ENCODE data around the gene BACE2.
"Not testable (repeated sequence)": the region's sequence is repeated elsewhere in the genome, so short reads cannot be mapped to it uniquely, and the experiment has no call there.

Gene BACE2

GRCh38 chr21:41230497-41230896, 62.5 kb downstream of the BACE2 start:
- no peak overlapping the region for H3K27ac ChIP-seq (ENCODE audit: low read length)
- no peaks in the 10 kb centered on the region for H3K4me1 ChIP-seq (ENCODE audit: control insufficient read depth in 1 of 2, insufficient read depth in 2 of 2, low read length in 2 of 2)
- no peak overlapping the region for H3K4me3 ChIP-seq (ENCODE audit: low read depth in 1 of 2, low read length in 2 of 2)
- H3K27me3 ChIP-seq (ENCODE audit: low read depth, low read length) = no peaks in the 10 kb centered on the region
- H3K36me3 ChIP-seq (ENCODE audit: control insufficient read depth in 1 of 2, insufficient read depth in 2 of 2, low read length in 2 of 2) = peaks cover 13 to 39% of the 10 kb centered on the region in 2 donors
- no peaks in the 10 kb centered on the region for H3K9me3 ChIP-seq (ENCODE audit: control insufficient read depth in 1 of 2, low read length in 2 of 2)

GRCh38 chr21:41231060-41231459, 63.1 kb downstream of the BACE2 start:
- Histone ChIP-seq H3K27me3 (ENCODE audit: low read depth, low read length) (no peaks in the 10 kb centered on the region), H3K36me3 (ENCODE audit: control insufficient read depth in 1 of 2, insufficient read depth in 2 of 2, low read length in 2 of 2) (peaks cover 13 to 43% of the 10 kb centered on the region in 2 donors), H3K4me3 (ENCODE audit: low read depth in 1 of 2, low read length in 2 of 2) (no peak overlapping the region), H3K4me1 (ENCODE audit: control insufficient read depth in 1 of 2, insufficient read depth in 2 of 2, low read length in 2 of 2) (no peaks in the 10 kb centered on the region), H3K27ac (ENCODE audit: low read length) (no peak overlapping the region), H3K9me3 (ENCODE audit: control insufficient read depth in 1 of 2, low read length in 2 of 2) (no peaks in the 10 kb centered on the region)

DNA sequence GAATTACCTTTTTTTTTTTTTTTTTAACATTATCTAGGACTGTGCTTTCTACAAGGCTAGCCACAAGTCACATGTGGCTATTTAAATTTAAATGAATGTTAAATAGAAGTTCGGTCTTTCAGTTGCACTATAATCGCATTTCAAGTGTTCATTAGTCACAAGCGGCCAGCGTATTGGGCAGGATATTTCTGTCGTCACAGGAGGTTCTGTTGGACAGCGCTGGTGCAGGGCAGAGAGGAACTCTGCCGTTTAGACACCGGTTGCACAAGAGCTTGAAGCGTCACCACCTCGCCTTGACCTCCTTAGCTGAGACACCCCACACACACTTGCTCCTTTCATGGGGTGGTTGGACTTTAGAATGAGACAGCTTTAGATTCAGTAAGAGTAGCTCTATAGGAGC, 64.1 kb downstream of the BACE2 start:
- Histone ChIP-seq H3K27me3 (ENCODE audit: low read depth, low read length) (no peaks in the 10 kb centered on the region), H3K9me3 (ENCODE audit: control insufficient read depth in 1 of 2, low read length in 2 of 2) (no peaks in the 10 kb centered on the region), H3K4me3 (ENCODE audit: low read depth in 1 of 2, low read length in 2 of 2) (no peak overlapping the region), H3K36me3 (ENCODE audit: control insufficient read depth in 1 of 2, insufficient read depth in 2 of 2, low read length in 2 of 2) (peaks cover 5 to 38% of the 10 kb centered on the region in 2 donors), H3K4me1 (ENCODE audit: control insufficient read depth in 1 of 2, insufficient read depth in 2 of 2, low read length in 2 of 2) (no peaks in the 10 kb centered on the region), H3K27ac (ENCODE audit: low read length) (no peak overlapping the region)

DNA sequence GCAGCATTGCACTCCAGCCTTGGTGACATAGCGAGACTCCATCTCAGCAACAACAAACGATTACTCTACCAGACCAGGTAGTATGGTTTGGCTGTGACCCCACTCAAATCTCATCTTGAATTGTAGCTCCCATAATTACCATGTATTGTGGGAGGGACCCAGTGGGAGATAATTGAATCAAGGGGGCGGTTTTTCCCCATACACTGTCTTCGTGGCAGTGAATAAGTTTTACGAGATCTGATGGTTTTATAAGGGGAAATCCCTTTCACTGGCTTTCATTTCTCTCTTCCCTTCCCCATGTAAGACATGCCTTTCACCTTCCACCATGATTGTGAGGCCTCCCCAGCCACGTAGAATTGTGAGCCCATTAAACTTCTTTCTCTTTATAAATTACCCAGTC, 66.0 kb downstream of the BACE2 start:
- H3K36me3 ChIP-seq (ENCODE audit: control insufficient read depth in 1 of 2, insufficient read depth in 2 of 2, low read length in 2 of 2) = peaks cover 9 to 31% of the 10 kb centered on the region in 2 donors

DNA sequence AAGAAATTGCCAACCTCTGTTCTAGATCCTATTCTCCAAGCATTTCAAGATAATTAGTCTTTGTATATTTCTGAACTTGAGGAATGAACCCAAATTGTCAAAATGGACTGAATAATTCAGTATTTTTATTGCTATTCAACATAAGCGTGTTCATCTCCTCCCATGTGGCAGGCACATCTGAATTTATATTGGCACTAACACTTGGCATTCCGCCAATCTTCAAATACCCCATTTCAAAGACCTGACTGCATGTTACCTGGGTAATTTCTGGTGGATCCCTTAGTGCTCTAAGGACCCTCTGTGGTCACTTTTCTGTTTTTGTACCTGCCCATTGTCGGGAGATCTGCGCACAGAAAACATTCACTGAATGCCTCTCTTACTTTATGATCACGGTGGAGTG, 66.6 kb downstream of the BACE2 start:
- Histone ChIP-seq H3K27ac (ENCODE audit: low read length) (no peak overlapping the region), H3K4me1 (ENCODE audit: control insufficient read depth in 1 of 2, insufficient read depth in 2 of 2, low read length in 2 of 2) (no peaks in the 10 kb centered on the region), H3K27me3 (ENCODE audit: low read depth, low read length) (no peaks in the 10 kb centered on the region), H3K36me3 (ENCODE audit: control insufficient read depth in 1 of 2, insufficient read depth in 2 of 2, low read length in 2 of 2) (peaks cover 8 to 31% of the 10 kb centered on the region in 2 donors), H3K9me3 (ENCODE audit: control insufficient read depth in 1 of 2, low read length in 2 of 2) (no peaks in the 10 kb centered on the region), H3K4me3 (ENCODE audit: low read depth in 1 of 2, low read length in 2 of 2) (no peak overlapping the region)

More for the DNA sequence above, 66.0 kb downstream of the BACE2 start:
- no peaks in the 10 kb centered on the region for H3K9me3 ChIP-seq (ENCODE audit: control insufficient read depth in 1 of 2, low read length in 2 of 2)
- no peak overlapping the region for H3K27ac ChIP-seq (ENCODE audit: low read length)
- no peak overlapping the region for H3K4me3 ChIP-seq (ENCODE audit: low read depth in 1 of 2, low read length in 2 of 2)
- H3K27me3 ChIP-seq (ENCODE audit: low read depth, low read length) = no peaks in the 10 kb centered on the region
- no peaks in the 10 kb centered on the region for H3K4me1 ChIP-seq (ENCODE audit: control insufficient read depth in 1 of 2, insufficient read depth in 2 of 2, low read length in 2 of 2)

DNA sequence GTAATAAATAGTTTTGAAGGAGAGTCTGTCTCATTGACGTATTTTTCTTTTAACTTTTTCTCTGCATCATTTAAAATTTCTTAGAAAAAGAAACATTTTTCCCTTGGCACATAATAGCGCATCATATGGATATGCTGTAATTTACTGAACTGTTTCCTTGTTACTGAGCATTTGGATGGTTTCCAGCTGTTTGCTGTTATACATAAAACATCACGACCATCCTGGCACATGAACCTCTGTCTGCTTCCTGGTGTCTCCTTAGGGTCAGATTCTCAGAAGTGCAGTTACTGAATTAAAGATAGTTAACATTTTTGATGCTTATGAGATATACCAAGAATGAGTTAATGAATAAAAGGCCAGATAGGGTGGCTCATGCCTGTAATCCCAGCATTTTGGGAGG, 67.2 kb downstream of the BACE2 start:
- Histone ChIP-seq H3K36me3 (ENCODE audit: control insufficient read depth in 1 of 2, insufficient read depth in 2 of 2, low read length in 2 of 2) (peaks cover 5 to 31% of the 10 kb centered on the region in 2 donors), H3K27ac (ENCODE audit: low read length) (no peak overlapping the region)

GRCh38 chr21:41236352-41236973, 68.5 kb downstream of the BACE2 start:
- Histone ChIP-seq H3K27ac (ENCODE audit: low read length) (no peak overlapping the region), H3K9me3 (ENCODE audit: control insufficient read depth in 1 of 2, low read length in 2 of 2) (no peaks in the 10 kb centered on the region), H3K4me1 (ENCODE audit: control insufficient read depth in 1 of 2, insufficient read depth in 2 of 2, low read length in 2 of 2) (no peaks in the 10 kb centered on the region), H3K36me3 (ENCODE audit: control insufficient read depth in 1 of 2, insufficient read depth in 2 of 2, low read length in 2 of 2) (peaks cover 10 to 42% of the 10 kb centered on the region in 2 donors), H3K27me3 (ENCODE audit: low read depth, low read length) (no peaks in the 10 kb centered on the region), H3K4me3 (ENCODE audit: low read depth in 1 of 2, low read length in 2 of 2) (no peak overlapping the region)

More for the DNA sequence above, 67.2 kb downstream of the BACE2 start:
- Histone ChIP-seq H3K9me3 (ENCODE audit: control insufficient read depth in 1 of 2, low read length in 2 of 2) (no peaks in the 10 kb centered on the region), H3K4me3 (ENCODE audit: low read depth in 1 of 2, low read length in 2 of 2) (no peak overlapping the region), H3K4me1 (ENCODE audit: control insufficient read depth in 1 of 2, insufficient read depth in 2 of 2, low read length in 2 of 2) (no peaks in the 10 kb centered on the region), H3K27me3 (ENCODE audit: low read depth, low read length) (no peaks in the 10 kb centered on the region)

GRCh38 chr21:41238081-41238796, 70.3 kb downstream of the BACE2 start:
- not testable (repeated sequence) for H3K9me3 ChIP-seq (ENCODE audit: control insufficient read depth in 1 of 2, low read length in 2 of 2); H3K27me3 ChIP-seq (ENCODE audit: low read depth, low read length); H3K4me1 ChIP-seq (ENCODE audit: control insufficient read depth in 1 of 2, insufficient read depth in 2 of 2, low read length in 2 of 2); H3K27ac ChIP-seq (ENCODE audit: low read length); H3K4me3 ChIP-seq (ENCODE audit: low read depth in 1 of 2, low read length in 2 of 2)
- H3K36me3 ChIP-seq (ENCODE audit: control insufficient read depth in 1 of 2, insufficient read depth in 2 of 2, low read length in 2 of 2) = peaks cover 10 to 41% of the 10 kb centered on the region in 2 donors

DNA sequence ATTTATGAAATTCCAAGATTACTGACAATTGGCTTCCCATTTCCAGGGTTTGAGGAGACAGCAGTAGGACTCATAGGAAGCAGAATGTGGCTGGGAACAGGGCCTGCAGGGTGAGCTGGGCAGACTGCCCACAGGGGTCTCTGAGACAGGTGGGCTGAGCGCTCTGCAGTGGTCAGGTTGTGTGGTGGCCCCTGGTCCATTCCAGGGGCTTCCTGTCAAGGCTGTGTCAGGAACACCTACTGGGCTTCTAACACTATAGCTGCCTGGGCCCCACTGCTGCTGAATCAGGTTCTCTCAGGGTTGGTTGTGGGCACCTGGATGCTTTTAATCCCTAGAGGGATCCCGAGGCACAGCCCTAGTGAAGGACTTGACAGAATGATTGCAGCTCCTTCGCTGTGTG, 72.1 kb downstream of the BACE2 start:
- Histone ChIP-seq H3K9me3 (ENCODE audit: control insufficient read depth in 1 of 2, low read length in 2 of 2) (no peaks in the 10 kb centered on the region), H3K36me3 (ENCODE audit: control insufficient read depth in 1 of 2, insufficient read depth in 2 of 2, low read length in 2 of 2) (peaks cover 14 to 45% of the 10 kb centered on the region in 2 donors), H3K4me1 (ENCODE audit: control insufficient read depth in 1 of 2, insufficient read depth in 2 of 2, low read length in 2 of 2) (no peaks in the 10 kb centered on the region), H3K27ac (ENCODE audit: low read length) (no peak overlapping the region), H3K27me3 (ENCODE audit: low read depth, low read length) (no peaks in the 10 kb centered on the region), H3K4me3 (ENCODE audit: low read depth in 1 of 2, low read length in 2 of 2) (no peak overlapping the region)

GRCh38 chr21:41241341-41241740, 73.4 kb downstream of the BACE2 start:
- Histone ChIP-seq H3K27me3 (ENCODE audit: low read depth, low read length) (no peaks in the 10 kb centered on the region), H3K9me3 (ENCODE audit: control insufficient read depth in 1 of 2, low read length in 2 of 2) (no peaks in the 10 kb centered on the region), H3K27ac (ENCODE audit: low read length) (no peak overlapping the region), H3K36me3 (ENCODE audit: control insufficient read depth in 1 of 2, insufficient read depth in 2 of 2, low read length in 2 of 2) (peaks cover 14 to 38% of the 10 kb centered on the region in 2 donors), H3K4me3 (ENCODE audit: low read depth in 1 of 2, low read length in 2 of 2) (no peak overlapping the region), H3K4me1 (ENCODE audit: control insufficient read depth in 1 of 2, insufficient read depth in 2 of 2, low read length in 2 of 2) (no peaks in the 10 kb centered on the region)

DNA sequence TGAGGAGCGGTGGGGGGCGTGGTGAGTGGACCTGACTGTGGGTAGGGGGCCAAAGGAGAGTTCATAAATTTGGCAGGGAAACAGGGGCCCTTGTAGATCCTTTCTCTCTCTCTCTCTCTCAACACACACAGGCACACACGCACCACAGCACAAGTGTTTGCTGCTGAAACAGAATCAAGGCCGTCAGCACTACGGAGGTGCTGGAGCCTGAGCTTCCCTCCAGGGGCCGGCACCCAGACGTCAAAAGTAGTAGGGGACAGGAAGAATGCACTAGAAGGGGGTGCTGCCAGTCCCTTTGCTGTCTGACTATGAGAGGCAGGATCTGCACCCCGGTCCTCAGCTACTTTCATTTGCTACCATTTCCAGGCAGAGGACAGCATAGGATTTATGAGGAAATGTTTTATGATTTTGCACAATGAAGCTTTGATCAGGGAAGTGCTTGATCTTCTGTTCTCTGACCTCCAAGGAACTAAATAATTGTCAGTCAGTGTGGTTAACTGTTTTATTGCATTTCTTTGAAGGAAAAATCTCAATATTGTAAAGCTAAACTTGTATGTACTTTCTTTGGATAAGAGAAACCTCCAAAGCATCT, 74.4 kb downstream of the BACE2 start:
- Histone ChIP-seq H3K36me3 (ENCODE audit: control insufficient read depth in 1 of 2, insufficient read depth in 2 of 2, low read length in 2 of 2) (peaks cover 14 to 43% of the 10 kb centered on the region in 2 donors), H3K9me3 (ENCODE audit: control insufficient read depth in 1 of 2, low read length in 2 of 2) (no peaks in the 10 kb centered on the region), H3K4me1 (ENCODE audit: control insufficient read depth in 1 of 2, insufficient read depth in 2 of 2, low read length in 2 of 2) (no peaks in the 10 kb centered on the region), H3K27me3 (ENCODE audit: low read depth, low read length) (no peaks in the 10 kb centered on the region), H3K4me3 (ENCODE audit: low read depth in 1 of 2, low read length in 2 of 2) (no peak overlapping the region), H3K27ac (ENCODE audit: low read length) (no peak overlapping the region)
